ENCODE data around the gene PEX14.

PEX14 gene

DNA sequence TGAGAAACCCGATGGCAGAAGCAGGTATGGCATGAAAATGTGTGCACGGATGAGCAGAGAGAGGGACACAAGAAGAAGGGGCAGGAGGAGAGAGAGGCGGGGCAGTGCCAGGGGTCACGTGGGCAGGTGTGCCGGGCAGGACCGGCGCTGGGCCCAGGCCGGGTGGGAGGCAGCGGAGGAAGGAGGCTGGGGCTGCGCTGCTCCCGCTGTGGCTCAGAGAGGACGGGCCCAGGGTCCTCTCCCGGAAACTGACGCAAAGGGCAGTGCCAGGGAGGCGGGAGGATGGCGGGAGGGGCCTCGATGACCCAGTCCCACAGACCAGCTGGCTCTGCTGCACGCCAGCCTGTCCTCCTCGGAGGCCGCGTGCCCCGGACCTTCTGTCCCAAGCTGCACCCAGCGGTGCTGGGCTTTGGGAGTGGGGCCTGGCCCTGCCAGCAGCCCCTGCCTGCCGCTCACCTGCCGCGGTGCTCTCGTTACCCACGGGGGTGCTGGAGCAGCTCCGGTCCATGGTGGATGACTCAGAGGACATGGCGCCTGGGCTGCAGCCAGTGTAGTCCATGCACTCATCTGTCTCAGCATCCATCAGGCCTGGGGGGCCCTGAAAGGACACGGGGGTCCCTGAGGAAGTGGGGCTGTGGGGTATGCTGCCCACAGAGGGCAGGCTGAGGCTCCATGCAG lies 167.8 kb downstream of the PEX14 start:
- FAIRE-seq (no peak), DNase-seq (ENCODE audit: insufficient read length, low spot score) (no peak)
- TF ChIP-seq, protein P1, sequence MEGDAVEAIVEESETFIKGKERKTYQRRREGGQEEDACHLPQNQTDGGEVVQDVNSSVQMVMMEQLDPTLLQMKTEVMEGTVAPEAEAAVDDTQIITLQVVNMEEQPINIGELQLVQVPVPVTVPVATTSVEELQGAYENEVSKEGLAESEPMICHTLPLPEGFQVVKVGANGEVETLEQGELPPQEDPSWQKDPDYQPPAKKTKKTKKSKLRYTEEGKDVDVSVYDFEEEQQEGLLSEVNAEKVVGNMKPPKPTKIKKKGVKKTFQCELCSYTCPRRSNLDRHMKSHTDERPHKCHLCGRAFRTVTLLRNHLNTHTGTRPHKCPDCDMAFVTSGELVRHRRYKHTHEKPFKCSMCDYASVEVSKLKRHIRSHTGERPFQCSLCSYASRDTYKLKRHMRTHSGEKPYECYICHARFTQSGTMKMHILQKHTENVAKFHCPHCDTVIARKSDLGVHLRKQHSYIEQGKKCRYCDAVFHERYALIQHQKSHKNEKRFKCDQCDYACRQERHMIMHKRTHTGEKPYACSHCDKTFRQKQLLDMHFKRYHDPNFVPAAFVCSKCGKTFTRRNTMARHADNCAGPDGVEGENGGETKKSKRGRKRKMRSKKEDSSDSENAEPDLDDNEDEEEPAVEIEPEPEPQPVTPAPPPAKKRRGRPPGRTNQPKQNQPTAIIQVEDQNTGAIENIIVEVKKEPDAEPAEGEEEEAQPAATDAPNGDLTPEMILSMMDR (IDR thresholded peaks at IDR 0.05; ENCODE audit: insufficient read depth, missing control alignments), result no peak

DNA sequence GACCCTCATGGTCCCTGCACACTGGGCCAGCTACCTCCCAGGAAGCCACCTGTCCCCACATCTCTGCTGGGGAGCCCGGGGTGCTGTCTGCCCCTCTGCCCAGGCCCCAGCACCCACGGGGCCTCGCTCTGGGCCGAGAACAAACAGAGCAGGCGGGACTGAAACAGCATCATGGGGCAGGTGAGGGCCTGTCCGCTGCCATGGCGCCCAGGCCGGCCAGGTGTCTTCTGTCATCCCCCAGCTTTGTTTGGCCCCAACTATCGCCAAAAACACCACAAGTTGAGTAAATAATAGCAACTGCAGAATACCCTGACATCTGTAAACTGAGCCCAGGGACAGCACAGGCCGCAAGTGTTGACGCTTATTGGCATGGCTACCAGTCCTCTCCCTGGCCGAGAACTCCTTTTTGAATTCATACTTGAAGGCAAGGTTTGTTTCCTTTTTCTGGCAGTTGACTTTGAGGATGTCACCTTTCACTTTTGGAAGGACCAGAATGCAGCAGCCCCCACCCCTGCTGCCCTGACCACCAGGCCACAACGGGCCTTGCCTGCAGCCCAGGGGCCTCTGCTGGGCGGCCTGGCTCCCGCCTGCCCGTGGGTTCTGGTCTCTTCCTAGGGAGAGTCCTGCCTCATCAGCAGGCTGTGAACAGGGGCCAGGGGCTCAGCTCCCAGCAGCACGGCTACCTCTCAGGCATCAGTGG lies 169.0 kb downstream of the PEX14 start:
- no peak for DNase-seq (ENCODE audit: insufficient read length, low spot score)
- TF ChIP-seq, protein P1 (IDR thresholded peaks at IDR 0.05; ENCODE audit: insufficient read depth, missing control alignments), result no peak
- FAIRE-seq, result no peak

DNA sequence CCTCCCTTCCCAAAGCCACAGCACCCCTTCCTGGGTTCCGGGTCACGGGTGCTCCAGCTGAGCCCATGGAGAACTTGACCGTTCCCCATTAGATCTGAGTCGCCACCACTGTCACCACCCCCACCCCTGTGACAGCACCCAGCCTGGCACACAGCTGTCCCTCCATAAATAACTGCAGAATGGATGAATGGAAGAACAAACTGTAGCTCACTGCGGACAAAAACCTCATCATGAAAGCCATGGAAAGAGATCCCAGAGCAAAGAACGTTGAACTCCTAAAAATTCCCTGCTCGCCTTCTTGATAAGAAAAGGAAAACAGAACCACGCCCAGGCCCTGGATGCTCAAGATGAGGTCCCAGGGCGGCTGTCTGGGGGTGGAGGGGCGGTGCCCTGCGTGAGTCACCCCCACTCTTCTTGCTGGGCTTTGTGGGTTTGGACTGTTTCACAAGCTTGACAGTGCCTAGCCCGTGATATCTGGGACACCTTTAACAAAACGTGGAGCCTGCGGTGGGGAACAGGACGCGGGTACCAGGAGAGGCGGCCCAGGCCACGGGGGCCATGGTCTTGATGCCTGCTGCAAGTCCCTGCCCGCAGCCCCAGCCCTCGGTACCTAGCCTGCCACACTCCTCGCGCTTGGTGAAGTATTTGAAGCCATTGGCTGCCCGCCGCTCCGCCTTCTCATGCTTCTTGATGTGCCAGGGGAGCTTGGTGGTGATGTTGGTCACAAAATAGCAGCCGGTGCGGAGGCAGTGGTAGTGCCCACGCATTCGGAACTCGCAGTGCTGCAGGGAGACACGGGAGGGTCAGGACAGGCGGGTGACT lies 169.8 kb downstream of the PEX14 start:
- TF ChIP-seq, protein P1 (IDR thresholded peaks at IDR 0.05; ENCODE audit: insufficient read depth, missing control alignments), result no peak
- DNase-seq (ENCODE audit: insufficient read length, low spot score) (no peak), FAIRE-seq (no peak)

DNA sequence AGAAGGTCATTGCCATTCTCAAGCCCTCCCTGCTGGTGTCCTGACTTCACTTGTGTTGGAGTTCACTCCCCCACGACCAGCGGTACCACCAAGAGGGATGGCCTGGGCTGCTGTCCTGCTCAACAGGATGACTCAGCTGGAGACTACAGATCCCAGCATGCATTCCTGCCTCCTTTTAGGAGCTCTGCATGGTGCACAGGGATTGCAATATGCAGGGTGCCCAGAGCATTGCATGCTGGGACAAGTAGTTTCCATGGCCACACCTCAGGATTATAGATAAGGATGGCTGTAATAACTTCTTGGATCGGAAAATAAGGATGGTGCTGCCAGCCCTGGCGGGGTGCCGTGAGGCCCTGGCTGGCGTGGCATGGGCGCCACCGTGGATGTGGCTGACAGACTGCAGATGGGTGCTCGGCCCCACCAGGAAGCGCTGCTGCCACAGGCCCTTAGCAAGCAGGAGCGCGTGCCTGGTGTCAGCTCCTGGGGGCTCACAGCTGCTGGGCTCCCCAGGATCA lies 171.7 kb downstream of the PEX14 start:
- DNase-seq (ENCODE audit: insufficient read length, low spot score), result no peak
- FAIRE-seq, result no peak
- TF ChIP-seq, protein P1 (IDR thresholded peaks at IDR 0.05; ENCODE audit: insufficient read depth, missing control alignments), result no peak

DNA sequence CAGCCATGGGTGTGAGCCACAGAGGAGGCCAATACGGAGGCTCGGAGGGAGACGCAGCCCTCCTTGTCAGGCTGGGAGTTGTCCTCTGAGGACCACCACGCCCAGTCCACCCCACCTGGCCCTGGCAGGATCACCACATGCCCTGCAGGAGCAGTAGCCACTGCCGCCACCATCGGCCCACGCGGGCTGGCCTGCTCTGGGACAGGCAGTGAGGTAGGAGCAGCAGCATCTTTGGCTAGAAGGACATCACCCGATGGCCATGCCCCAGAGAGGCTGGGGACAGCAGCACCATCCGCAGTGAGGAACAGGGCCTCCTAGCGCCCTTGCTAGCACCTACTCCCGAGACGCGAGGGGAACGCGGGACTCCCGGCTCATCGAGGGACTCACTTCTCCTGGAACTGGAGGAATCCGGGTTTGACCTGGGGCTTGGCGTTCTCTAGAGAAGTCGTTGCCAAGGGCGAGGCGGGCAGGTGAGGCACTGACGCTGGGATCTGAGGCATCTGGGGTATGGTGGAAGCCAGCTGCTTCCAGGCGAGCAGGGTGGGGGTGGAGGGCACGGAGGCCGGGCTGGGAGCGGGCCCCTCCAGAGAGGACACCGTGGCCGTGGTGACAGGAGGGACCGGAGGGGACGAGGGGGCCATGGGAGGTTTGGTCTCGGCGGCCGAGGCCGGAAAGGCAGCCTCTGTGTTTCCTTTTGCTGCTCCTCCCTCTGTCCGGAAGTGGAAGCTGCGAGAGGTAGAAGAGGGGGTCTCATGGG lies 172.8 kb downstream of the PEX14 start:
- TF ChIP-seq, protein P1 (IDR thresholded peaks at IDR 0.05; ENCODE audit: insufficient read depth, missing control alignments), result no peak
- no peak for FAIRE-seq
- no peak for DNase-seq (ENCODE audit: insufficient read length, low spot score)

DNA sequence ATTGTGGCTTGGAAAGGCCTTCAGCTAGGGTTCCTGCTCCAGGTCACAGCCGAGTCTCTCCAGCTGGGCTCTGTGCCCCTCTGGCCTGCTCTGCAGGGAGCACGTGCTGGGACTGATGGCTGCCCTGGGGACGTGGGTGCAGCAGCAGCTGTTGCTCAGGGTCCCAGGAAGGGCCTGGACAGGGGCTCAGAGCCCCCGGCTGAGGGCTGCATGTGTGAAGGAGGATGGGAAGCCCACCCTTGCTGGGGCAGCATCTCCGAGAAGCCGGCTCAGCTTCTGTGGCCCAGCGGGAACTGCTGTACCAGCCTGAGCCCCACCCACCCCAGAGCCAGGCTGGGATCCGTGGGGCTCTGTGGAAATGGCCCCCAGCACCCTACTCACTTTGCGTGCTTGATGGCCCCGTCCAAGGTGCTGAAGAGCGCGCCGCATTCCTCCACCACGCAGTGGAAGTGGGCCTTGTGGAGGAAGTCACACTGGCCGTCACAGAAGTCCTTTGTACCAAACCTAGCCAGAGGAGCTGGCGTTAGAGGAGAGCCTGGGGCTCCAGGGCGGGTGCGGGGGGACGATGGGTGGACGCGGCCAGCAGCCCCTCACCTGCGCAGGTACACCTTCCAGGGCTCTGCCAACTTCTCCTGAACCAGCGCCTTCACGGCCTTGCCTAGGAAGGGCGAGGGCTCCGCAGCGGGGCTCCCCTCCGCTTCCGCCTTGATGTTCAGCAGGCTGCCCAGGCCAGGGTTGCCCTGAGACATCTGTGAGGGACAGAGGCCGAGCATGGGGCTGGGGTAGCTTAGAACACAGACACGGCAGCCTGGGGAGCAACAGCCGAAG lies 174.2 kb downstream of the PEX14 start:
- DNase-seq (ENCODE audit: insufficient read length, low spot score) (no peak), FAIRE-seq (no peak)
- TF ChIP-seq, protein P1 (IDR thresholded peaks at IDR 0.05; ENCODE audit: insufficient read depth, missing control alignments), result no peak

Data from D721Med (cell line).